ENCODE results near the gene C1QTNF3.

The C1QTNF3 gene

DNA sequence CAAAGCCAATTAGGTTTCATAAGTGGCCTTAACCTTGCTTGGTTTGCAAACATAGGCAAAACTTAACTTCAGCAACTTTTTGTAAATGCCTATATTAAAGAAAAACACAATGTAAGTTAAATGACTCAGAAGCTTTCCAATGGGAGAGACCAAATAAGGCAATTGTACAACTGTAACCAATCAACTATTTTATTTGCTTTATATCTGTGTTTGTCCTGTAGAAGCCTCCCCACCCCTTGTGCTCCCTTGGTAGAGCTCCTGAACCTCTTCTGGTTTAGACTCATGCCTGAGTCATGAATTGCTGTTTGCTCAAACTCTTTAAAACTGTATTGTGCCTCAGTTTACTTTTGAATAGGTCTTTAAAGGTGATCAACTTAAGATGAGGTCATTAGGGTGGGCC lies 3.0 kb upstream of the C1QTNF3 start:
- peak; percentile 54 for DNase-seq (ENCODE audit: low read depth)
- H3K4me3 ChIP-seq (ENCODE audit: low read length), result no peak overlapping the region
- TF ChIP-seq CTCF (conservative IDR thresholded peaks at IDR 0.05; ENCODE audit: low read length), result no peak

- no peak for TF ChIP-seq CTCF (conservative IDR thresholded peaks at IDR 0.05; ENCODE audit: low read length)
- DNase-seq (ENCODE audit: low read depth), result no peak
- no peak overlapping the region for H3K4me3 ChIP-seq (ENCODE audit: low read length)
These were observed 2.0 kb upstream of the C1QTNF3 start for GRCh38 chr5:34045023-34045422.

- TF ChIP-seq CTCF (conservative IDR thresholded peaks at IDR 0.05; ENCODE audit: low read length), result no peak
- 0 out of 2 replicates have a peak overlapping the region, but pooled peaks have one; percentile 0 for H3K4me3 ChIP-seq (ENCODE audit: low read length)
- no peak for DNase-seq (ENCODE audit: low read depth)
These were observed 692 bp downstream of the C1QTNF3 start for GRCh38 chr5:34042321-34042720.

- no peak; the same call in 1 of the 2 replicates for TF ChIP-seq CTCF (conservative IDR thresholded peaks at IDR 0.05; ENCODE audit: low read length)
- no peak for DNase-seq (ENCODE audit: low read depth)
These were observed 1.6 kb downstream of the C1QTNF3 start for GRCh38 chr5:34041247-34041972.

GRCh38 chr5:34040472-34040871 lies 2.5 kb downstream of the C1QTNF3 start:
- no peak for TF ChIP-seq CTCF (conservative IDR thresholded peaks at IDR 0.05; ENCODE audit: low read length)
- no peak for DNase-seq (ENCODE audit: low read depth)
- H3K4me3 ChIP-seq (ENCODE audit: low read length), result no peak overlapping the region

More at GRCh38 chr5:34041247-34041972, 1.6 kb downstream of the C1QTNF3 start:
- no peak overlapping the region for H3K4me3 ChIP-seq (ENCODE audit: low read length)

DNA sequence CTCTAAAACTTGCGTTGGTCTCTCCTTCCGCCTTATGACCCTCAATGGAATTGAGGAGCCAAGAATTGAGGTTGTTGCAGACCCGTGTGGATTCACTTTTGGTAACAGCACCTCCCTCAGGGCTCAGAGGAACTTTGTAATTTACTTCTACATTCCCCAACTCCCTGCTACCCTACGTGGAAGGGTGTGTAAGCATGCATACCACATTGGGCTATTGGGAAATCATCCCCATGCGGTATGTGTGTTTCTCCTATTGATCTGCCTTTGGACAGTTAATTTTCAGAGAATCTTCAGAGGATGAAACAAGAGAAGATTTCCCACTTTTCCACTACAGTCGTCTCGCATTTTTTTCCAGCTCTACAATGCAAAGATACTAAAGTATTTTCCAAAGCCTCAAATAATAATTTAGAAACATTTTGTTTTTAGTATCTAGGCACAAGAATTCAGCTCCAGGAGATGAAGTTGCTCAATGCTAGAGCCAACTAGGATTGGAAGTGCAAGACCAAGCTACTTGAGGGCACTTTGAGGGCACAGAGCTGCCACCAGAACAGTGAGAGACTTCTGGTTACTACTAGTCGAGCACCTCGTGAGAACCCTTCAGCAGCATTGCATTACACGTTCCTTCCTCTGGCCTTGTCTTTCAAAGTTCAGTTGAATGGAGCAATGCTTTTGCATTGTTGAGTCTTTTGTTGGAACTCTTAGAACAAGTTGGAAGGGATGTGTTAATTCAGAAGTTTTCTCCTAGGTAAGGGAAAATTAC lies 3.4 kb downstream of the C1QTNF3 start:
- peak; percentile 62 for DNase-seq (ENCODE audit: low read depth)
- peak; percentile 16 for TF ChIP-seq CTCF (conservative IDR thresholded peaks at IDR 0.05; ENCODE audit: low read length)
- H3K4me3 ChIP-seq (ENCODE audit: low read length), result no peak overlapping the region

- no peak for TF ChIP-seq CTCF (conservative IDR thresholded peaks at IDR 0.05; ENCODE audit: low read length)
- no peak for DNase-seq (ENCODE audit: low read depth)
- H3K4me3 ChIP-seq (ENCODE audit: low read length), result no peak overlapping the region
These were observed 4.2 kb downstream of the C1QTNF3 start for GRCh38 chr5:34038838-34039237.

Data from AG10803 (cell line).